HFFc6 (cell line): ENCODE data around the gene USP36. TPM values are rescaled to one million over a fixed set of nuclear protein-coding genes. Genes with fewer than 3 reads are reported as not detected.

ENCODE experiments used
- DNase-seq: peaks from one replicate; pipeline ENCODE4 v3.0.0-alpha.2; 2018
- H3K27ac Mint-ChIP-seq: 2 replicates; pipeline ENCODE4 v1.8.0; 2020; ENCODE audit warnings: mild to moderate bottlenecking, mixed read lengths
- H3K27me3 Mint-ChIP-seq: 2 replicates; pipeline ENCODE4 v1.8.0; 2021; ENCODE audit warnings: mild to moderate bottlenecking, moderate library complexity, mixed read lengths; ENCODE audit not compliant: insufficient read depth
- H3K36me3 Mint-ChIP-seq: 2 replicates; pipeline ENCODE4 v1.8.0; 2021; ENCODE audit warnings: low read depth, mixed read lengths
- H3K4me1 Mint-ChIP-seq: 2 replicates; pipeline ENCODE4 v1.8.0; 2020; ENCODE audit warnings: low read depth, mixed read lengths
- H3K4me3 Mint-ChIP-seq: 2 replicates; pipeline ENCODE4 v1.8.0; 2020; ENCODE audit warnings: mild to moderate bottlenecking, moderate library complexity, mixed read lengths
- H3K9me3 Mint-ChIP-seq: 2 replicates; pipeline ENCODE4 v1.8.0; 2020; ENCODE audit warnings: mild to moderate bottlenecking, mixed read lengths
- total RNA-seq, 6 experiments: library from RNA; stranded (reverse); fragmentation: NEBNext Ultra II Directional; extraction: Animal tissue kit (Norgen Biotek cat#: 25700); gene quantifications; 2 replicates in 1 of 6; 3 replicates in 5 of 6; pipeline ENCODE4 v1.2.3, GENCODE V29; 2021
- TF ChIP-seq, protein P1 (sequence below): fragments of 200-600 bp; sonication (generic); IDR thresholded peaks from 2 replicates; pipeline ENCODE4 v1.5.0; 2021; ENCODE audit warnings: antibody characterized with exemption, mild to moderate bottlenecking

USP36 gene
- total RNA-seq, 6 experiments from 2014 or later = 43.6 to 50.3 (median 46.2) TPM

GRCh38 chr17:78806451-78806850 lies 34.2 kb downstream of the USP36 start:
- H3K27ac Mint-ChIP-seq = peak overlapping the region; percentile 31; the same call in 1 of the 2 replicates
- no peak for DNase-seq
- no peaks in the 10 kb centered on the region for H3K9me3 Mint-ChIP-seq
- peaks cover 2% of the 10 kb centered on the region for H3K27me3 Mint-ChIP-seq
- TF ChIP-seq, protein P1, sequence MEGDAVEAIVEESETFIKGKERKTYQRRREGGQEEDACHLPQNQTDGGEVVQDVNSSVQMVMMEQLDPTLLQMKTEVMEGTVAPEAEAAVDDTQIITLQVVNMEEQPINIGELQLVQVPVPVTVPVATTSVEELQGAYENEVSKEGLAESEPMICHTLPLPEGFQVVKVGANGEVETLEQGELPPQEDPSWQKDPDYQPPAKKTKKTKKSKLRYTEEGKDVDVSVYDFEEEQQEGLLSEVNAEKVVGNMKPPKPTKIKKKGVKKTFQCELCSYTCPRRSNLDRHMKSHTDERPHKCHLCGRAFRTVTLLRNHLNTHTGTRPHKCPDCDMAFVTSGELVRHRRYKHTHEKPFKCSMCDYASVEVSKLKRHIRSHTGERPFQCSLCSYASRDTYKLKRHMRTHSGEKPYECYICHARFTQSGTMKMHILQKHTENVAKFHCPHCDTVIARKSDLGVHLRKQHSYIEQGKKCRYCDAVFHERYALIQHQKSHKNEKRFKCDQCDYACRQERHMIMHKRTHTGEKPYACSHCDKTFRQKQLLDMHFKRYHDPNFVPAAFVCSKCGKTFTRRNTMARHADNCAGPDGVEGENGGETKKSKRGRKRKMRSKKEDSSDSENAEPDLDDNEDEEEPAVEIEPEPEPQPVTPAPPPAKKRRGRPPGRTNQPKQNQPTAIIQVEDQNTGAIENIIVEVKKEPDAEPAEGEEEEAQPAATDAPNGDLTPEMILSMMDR = peak; percentile 37
- no peak overlapping the region for H3K4me3 Mint-ChIP-seq
- H3K4me1 Mint-ChIP-seq = peaks cover 31% of the 10 kb centered on the region
- peaks cover 60% of the 10 kb centered on the region for H3K36me3 Mint-ChIP-seq

DNA sequence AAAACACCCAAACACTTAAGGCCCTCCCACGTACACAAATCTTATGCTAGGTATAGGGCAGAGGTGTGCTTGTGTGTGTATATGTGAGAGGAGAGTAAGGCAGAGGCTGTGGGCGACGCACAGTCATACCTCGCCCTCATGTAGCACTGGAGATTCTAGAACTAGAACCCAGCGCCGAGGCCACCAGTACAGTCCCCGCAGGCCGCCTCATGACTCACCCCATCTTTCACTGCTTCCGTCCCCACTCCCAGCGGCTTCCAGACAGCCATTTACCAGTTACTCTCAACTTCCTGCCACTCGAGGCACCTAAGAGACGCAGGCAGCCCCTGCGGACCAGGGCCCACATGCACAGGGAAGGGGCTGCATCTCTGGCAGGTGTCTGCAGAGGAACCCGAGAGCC lies 35.3 kb downstream of the USP36 start:
- Mint-ChIP-seq H3K36me3 (peaks cover 54% of the 10 kb centered on the region), H3K9me3 (no peaks in the 10 kb centered on the region), H3K27me3 (peaks cover 2% of the 10 kb centered on the region), H3K27ac (no peak overlapping the region; the same call in 1 of the 2 replicates), H3K4me1 (peaks cover 27% of the 10 kb centered on the region), H3K4me3 (no peak overlapping the region)
- DNase-seq = no peak
- TF ChIP-seq, protein P1 = no peak

DNA sequence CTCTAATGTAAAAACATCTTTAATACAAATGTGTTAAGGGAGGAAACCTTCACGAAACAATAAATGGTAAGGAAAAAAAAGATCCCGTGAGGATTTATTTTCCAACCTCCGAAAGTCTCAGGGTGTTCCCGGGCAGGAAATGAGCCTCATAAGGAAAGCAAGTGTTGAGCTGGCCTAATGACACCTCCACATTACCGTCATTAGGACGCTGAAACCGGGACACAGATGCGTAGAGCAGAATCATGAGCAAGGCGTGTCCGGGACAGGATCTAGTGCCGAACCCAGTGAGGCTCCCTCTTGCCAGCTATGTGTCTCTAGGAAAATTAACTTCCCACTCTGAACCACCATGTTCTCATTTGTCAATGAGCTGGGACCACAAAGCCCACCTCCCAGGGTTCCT lies 35.8 kb downstream of the USP36 start:
- peaks cover 55% of the 10 kb centered on the region for H3K36me3 Mint-ChIP-seq
- no peaks in the 10 kb centered on the region for H3K9me3 Mint-ChIP-seq
- no peak for DNase-seq
- H3K27ac Mint-ChIP-seq = no peak overlapping the region
- peaks cover 2% of the 10 kb centered on the region for H3K27me3 Mint-ChIP-seq
- H3K4me1 Mint-ChIP-seq = peaks cover 25% of the 10 kb centered on the region
- no peak overlapping the region for H3K4me3 Mint-ChIP-seq
- TF ChIP-seq, protein P1 = no peak

- Mint-ChIP-seq H3K36me3 (peaks cover 60% of the 10 kb centered on the region), H3K27ac (no peak overlapping the region), H3K4me3 (no peak overlapping the region), H3K4me1 (peaks cover 18% of the 10 kb centered on the region), H3K9me3 (no peaks in the 10 kb centered on the region), H3K27me3 (peaks cover 5% of the 10 kb centered on the region)
- TF ChIP-seq, protein P1 = no peak
- DNase-seq = no peak
These were observed 37.3 kb downstream of the USP36 start for GRCh38 chr17:78803186-78803845.

DNA sequence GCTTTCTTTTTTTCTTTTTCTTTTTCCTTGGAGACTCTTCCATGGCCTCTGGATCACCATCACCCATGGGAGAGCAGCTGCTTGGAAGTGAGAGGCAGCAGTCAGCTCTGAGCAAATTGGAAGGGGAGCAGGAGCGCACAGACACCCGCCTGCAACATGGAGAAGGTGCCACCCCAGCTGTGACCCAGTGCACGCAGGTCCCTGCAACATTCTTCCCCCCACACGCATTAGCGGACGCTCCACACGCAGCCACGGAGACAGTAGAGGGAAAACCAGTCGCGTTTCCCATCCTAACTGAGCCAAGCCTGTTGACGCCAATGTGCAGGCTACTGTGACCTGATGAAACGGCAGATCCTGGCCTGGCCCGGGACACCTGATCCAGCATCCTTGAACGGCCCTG lies 38.2 kb downstream of the USP36 start:
- Mint-ChIP-seq H3K36me3 (peaks cover 62% of the 10 kb centered on the region), H3K27ac (no peak overlapping the region), H3K9me3 (no peaks in the 10 kb centered on the region), H3K4me3 (no peak overlapping the region), H3K4me1 (peaks cover 10% of the 10 kb centered on the region), H3K27me3 (peaks cover 5% of the 10 kb centered on the region)
- DNase-seq = no peak
- TF ChIP-seq, protein P1 = no peak
